GM18867 (cell line): ENCODE data around the gene MAP7.
"Not testable (repeated sequence)": the region's sequence is repeated elsewhere in the genome, so short reads cannot be mapped to it uniquely, and the experiment has no call there.

Experiments used
- ATAC-seq: cut with Tn5 transposase; IDR thresholded peaks from one replicate; pipeline ENCODE4 v1.9.1; 2021; ENCODE audit warnings: mild to moderate bottlenecking, moderate library complexity; ENCODE audit not compliant: unreplicated experiment

Gene MAP7

GRCh38 chr6:136315594-136315993 is 234.6 kb downstream of the MAP7 start:
- no peak for ATAC-seq

- ATAC-seq = no peak
These were observed 237.2 kb downstream of the MAP7 start for GRCh38 chr6:136312975-136313374.

DNA sequence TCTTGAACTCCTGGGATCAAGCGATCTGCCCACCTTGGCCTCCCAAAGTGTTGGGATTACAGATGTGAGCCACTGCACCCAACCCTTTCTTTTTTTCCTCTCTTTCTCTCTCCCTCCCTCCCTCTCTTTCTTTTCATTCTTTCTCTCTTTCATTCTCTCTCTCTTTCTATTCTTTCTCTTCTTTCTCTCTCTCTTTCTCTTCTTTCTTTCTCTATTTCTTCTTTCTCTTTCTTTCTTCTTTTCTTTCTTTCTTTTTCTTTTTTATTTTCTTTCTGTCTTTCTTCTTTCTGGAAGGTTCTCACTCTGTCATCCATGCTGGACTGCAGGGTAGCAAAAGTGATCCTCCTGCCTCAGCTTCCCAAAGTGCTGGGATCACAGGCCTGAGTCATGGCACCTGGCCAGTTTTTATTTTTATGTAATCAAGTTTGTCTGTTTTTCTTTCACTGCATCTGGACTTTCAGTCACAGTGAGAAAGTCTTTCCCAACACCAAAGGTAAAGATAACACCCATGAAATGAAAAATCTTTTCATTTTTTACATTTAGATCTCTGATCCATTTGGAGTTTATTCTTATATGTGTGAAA is 240.4 kb downstream of the MAP7 start:
- ATAC-seq = no peak

- ATAC-seq = no peak
These were observed 241.1 kb downstream of the MAP7 start for GRCh38 chr6:136309171-136309570.

DNA sequence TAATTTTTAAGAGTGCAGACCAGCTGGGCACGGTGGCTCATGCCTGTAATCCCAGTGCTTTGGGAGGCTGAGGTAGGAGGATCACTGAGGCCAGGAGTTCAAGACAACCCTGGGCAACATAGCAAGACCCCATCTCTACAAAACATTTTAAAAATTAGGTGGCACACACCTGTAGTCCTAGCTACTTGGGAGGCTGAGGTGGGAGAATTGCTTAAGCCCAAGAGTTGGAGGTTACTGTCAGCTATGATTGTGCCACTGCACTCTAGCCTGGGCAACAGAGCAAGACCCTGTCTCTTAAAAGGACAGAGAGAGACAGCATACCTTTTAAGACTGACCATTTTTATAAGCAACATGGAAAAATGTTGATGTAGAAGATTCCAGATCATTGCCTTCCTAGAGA is 241.8 kb downstream of the MAP7 start:
- not testable (repeated sequence) for ATAC-seq

DNA sequence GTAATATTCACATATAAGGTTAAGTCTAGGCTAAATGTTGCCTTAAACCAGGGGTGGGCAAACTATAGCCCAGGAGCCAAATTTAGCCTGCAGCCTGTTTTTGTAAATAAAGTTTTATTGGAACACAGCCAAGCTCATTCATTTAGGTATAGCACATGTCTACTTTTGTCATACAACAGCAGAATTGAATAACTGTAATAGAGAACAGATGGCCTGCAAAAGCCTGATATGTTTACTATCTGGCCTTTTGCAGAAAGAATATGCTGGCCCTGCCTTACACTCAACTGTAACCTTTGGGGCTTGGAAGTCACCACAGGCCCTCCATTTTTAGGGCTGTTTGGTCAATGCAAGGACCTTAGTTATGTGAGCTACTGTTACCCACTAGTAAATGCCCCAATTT is 242.9 kb downstream of the MAP7 start:
- no peak for ATAC-seq

DNA sequence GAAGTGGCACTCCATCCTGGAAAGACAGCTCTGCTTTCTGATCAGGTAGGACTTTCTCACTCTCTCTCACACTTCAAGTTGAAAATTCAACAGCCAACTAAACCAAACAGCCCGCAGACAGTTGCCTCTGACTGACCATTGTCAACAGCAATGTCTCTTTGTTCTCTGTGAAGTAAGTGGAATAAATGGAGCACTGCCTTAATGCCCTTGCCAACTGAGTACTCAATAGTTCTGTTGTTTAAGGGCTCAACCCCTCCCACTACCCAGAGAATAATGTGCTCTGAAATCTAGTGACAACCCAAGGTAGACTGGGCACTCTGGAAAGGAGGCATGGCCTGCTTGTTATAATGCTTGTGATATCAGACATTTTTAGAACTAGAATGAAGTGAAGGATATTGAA is 243.8 kb downstream of the MAP7 start:
- ATAC-seq = no peak

DNA sequence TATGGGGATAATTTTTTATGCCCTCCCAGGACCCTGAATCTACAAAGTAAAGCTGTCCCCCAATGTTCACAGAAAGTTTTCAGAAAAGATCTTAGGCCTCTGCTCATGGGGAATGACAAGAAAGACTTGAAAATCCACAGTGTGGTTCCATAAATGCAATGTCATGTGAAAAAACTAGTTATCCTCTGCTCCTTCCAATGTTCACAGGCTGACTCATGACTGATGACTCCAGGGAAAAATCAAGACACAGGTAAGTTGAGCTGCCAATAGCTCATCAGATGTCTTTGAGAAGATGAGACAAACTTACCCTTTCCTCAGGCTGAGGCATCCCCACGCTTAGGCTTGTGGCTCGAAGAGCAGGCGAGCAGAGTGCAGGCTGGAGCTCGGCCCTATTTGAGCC is 245.8 kb downstream of the MAP7 start:
- no peak for ATAC-seq

DNA sequence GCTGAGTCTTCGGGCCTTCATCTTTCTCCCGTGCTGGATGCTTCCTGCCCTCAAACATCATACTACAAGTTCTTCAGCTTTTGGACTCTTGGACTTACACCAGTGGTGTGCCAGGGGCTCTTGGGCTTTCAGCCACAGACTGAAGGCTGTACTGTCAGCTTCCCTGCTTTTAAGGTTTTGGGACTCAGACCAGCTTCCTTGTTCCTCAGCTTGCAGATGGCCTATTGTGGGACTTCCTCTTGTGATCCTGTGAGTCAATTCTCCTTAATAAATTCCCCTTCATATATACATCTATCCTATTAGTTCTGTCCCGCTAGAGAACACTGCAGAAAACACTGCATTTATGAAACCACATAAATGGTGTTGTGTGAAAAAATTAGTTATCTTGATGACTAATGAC is 246.7 kb downstream of the MAP7 start:
- ATAC-seq = no peak

- no peak for ATAC-seq
These were observed 255.6 kb downstream of the MAP7 start for GRCh38 chr6:136294621-136295020.
